HG03135 (cell line): Measurements from ENCODE around the gene STIP1.

Experiments used
- ATAC-seq: cut with Tn5 transposase; IDR thresholded peaks from one replicate; pipeline ENCODE4 v1.9.1; 2021; ENCODE audit warnings: mild to moderate bottlenecking, moderate library complexity; ENCODE audit not compliant: unreplicated experiment

Gene STIP1

DNA sequence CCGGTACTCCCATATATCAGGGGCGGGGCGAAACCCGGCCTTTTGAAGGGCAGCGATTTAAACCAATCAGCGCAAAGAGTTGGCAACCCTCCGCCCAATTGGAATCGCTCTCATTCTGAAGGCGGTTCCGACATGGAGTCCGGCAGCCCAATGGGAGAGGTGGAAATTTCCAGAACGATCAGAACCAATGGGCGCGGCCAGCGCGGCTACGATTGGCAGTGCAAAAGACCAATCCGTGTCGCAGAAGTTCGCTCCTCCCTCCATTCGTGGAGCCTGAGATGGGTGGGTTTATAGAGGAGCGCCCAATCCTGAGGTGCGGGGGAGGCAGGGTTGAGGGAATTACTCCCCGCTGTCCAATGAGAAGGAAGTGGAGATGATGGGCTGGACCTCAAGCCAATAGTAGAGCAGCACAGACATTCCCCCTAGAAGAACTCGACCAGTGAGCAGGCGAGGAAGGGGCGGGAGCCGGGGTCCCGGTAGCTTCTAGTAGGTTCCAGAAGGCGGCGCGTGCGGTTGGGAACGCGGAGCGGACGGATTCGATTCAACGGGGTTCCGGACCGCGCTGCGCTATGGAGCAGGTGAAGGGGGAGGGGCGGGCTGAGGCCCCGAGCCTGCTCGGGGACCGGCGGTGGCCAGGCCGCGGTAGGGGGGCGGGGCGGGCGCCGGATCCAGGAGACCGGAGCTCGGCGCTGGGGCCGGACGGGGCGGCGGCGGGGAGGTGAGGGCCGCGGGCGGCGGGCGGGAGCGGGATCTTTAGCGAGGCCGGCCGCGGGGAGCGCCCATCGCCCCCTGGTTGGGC, at the start of gene STIP1:
Gene STIP1 (plus strand): TSS at position 479 of the 799 bp plus-strand sequence. CDS start 91 bp downstream, at position 570.
- peak; percentile 84 for ATAC-seq

DNA sequence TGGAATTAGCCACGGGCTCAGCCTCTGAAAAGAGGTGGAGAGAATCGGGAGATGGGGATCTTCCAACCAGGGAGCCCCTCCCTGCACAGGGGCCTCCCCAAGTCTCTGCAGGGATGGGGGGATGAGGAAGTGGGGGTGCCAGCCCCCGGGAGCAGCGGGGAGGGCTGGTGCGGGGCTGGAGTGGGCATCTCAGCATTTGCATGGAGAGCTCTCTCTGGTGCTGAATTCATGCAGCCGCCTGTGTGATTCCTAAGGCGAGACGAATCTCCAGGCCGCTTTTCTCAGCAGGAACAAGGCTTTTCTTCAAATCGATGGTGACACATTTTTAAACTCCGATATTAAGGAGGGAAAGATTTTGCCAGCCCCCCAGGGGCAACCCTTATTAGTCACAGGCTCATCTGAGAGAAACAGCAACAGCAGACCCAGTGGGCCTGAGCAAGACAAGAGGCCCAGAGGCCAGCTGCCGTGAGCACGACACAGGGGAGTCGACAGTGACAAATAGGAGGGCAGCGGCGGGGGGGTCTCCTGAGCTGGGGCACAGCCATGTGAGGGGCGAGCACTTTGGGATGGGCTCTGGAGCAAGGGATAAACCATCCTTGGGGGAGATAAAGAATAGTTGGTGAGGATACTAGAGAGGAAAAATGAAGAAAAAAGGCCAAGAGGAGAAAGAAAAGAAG, 49.1 kb upstream of the STIP1 start:
- no peak for ATAC-seq

DNA sequence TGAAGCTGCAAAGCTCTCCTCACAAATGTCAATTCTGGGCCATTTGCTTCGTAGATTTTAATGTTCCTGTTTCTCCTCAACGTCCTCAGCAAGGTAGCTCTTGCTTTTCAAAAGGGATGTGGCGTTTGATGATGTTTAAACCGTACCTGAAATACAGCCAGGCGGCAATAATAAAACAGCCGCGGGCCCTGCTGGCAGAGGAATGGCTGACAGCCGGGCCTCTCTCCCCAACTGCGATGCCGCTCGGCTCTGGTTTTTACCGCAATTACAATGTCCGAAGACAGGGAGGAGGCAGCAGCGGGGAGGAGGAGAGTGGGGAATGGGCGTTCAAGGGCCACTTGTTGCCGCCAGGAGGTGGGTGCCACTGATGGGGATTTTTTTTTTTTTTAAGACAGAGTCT, 47.6 kb upstream of the STIP1 start:
- ATAC-seq = no peak

DNA sequence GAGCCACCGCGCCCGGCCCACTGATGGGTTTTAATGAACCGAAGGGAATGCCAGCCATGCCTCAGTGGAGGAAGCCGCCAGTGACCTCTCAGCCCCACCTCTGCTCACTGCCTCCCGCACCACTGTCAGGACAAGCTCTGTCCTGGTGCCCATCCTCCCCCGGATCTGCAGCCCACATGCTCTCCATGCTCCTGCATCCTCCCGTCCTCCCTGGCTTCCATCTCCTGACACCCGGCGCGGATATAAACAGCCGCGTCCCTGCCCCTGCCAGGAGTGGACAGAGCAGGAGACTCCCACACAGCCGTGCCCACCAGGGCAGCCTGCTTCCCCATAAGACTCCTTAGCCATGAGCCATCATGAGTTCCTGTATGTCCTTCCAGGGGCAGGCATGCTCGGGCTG, 46.9 kb upstream of the STIP1 start:
- ATAC-seq = no peak

DNA sequence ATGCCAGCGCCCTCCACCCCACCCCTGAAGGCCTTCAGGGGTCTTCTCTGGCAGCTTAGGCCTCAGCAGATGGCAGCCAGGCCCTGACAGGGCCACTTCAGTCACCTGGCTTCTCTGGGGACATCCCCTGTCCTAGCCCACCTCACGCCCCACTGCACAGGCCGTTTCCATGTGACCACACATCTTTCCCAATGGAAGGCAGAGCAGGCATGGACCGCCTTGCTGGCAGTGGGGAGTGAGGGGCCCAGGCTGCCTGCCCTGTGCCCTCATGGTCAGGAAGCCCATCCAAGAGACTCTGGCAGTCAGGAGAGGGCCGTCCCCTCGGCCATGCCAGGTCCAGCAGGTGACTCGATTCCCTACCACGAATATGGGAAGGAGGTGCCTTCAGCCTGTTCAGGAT, 45.9 kb upstream of the STIP1 start:
- no peak for ATAC-seq

DNA sequence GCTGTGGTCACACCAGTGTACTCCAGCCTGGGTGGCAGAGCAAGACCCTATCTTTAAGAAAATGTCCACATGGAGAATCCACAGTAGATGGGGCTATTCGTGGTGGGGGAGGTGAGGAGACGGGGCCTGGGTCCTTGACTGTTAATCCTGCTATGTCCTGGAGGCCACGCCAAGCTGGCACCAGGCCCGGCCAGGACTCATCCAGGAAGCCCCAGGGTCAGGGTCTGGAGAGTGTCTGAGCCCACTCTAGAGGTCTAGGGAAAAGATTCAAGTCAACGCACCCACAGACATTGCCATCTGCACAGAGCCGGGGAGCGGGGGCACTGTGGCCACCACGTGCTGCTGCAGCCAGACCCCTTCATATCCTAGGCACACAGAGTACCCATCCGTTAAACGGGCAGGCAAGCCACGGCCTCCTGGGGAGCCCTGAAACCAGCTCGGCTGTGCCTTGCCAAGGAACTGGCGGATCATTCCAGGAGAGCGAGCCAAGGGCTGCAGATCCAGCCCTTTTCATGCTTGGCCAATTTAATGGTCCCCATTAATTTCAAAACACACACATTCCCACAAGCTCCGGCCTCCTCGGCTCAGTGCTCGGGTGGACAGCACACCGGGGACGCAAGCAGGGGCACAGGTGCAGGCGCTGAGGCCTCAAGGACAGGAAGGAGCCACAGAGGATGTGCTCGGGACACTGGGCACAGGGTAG, 44.7 kb upstream of the STIP1 start:
- no peak for ATAC-seq

DNA sequence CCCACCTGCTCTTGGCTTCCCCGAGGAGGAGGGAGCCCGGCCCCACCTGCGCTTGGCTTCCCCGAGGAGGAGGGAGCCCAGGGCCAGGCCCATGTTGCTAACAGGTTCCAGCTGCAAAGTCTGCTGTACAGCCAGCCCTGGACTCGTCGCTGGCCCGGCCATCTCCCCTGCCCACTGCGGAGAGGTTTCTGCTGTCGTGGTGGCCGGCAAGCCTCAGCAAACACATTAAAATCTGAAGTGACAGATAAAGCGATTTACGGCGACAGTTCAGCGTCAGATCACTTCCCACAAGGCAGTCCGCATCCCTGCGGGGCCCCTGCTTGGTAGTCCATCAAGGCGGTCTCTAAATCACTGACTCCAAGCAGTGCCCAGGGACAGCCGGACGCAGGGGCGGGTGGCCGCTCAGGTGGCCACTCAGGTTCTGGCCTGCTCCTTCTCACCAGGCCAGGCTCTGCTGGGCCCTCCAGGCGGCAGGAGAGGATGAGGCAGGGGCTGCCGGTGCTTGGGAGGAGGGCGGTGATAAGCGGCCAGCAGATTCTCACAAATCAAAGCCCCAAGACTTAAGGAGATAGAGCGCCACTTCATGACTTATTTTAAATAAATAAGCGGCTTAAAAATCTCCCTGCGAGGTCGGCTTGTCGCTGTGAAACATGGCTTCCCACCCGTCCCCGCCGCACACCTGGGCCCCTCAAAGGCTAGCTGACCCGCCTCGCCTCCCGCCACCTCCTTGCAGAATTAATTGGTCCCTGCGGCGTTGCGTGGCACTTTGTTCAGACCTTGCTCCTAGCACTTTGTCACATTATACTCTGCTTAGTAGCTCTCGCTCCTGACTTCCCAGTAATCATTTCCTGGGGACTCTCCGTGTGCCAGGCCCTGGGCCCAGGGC, 41.1 kb upstream of the STIP1 start:
- no peak for ATAC-seq

DNA sequence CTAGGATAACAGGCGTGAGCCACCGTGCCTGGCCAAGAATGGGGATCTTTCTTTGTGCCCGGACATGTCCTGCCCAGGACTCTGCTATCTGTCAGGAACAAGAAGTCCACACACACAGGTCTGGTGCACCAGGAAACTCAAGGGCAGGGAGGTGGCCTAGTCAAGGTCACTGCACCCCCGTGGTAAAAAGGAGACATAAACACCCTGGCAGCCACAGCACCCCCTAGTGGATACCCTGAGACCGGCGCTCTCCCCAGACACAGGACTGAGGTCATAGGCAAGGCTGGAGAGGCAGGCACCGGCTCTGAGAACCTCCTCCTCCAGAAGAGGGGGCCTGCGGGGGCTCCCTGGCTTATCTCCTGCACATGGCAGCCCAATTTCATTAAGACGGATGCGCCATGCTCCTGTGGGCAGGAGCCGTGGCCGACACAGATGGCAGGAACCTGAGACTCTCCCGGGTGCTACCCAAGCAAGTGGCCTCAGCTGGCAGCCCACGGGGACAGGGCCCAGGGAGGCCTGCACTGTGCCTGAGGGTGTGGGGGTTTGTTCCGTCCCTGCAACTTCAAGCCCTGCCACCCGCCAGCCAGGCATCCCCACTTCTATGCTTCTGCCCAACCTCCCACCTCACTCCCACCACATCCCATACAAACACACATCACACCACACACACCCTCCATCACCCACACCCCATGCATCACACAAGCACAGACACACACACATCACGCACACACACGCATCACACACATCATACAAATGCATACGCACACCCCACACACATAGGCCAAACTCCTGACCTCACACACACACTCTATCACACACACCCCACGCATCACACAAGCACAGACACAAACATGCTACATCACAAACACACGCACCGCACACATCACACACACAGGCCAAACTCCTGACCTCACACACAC, 39.7 kb upstream of the STIP1 start:
- ATAC-seq = no peak

DNA sequence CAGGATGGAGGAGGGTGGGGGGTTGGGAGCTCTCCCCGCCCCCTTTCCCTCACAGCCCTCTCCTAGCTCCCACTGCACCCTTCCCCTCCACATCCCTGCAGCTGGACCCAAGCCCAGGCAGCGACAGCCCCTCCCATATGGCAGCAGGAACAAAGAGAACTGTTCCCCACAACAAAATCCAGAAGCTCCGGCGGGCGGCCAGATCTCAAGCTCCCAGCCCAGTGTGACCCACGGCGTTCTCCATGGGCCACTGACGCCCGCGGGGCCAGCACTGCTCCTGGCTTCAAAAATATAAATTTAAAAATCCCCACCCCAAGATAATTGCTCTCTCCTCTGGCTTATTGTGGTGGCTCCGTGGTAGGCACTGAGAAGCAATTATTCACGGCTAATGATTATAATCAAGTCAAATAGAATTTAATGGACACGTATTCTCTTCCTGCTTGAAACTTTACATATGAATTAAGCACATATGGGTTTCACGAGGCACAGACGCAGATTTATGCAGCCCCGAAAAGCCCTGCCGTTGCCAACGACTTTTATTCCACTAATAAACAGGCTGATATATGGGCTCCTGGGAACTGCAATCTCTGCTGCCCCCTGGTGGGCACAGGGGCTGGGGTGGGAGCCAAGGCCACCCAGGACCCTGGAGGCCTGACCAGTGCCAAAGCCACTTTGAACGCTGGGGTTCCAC, 37.6 kb upstream of the STIP1 start:
- ATAC-seq = no peak

DNA sequence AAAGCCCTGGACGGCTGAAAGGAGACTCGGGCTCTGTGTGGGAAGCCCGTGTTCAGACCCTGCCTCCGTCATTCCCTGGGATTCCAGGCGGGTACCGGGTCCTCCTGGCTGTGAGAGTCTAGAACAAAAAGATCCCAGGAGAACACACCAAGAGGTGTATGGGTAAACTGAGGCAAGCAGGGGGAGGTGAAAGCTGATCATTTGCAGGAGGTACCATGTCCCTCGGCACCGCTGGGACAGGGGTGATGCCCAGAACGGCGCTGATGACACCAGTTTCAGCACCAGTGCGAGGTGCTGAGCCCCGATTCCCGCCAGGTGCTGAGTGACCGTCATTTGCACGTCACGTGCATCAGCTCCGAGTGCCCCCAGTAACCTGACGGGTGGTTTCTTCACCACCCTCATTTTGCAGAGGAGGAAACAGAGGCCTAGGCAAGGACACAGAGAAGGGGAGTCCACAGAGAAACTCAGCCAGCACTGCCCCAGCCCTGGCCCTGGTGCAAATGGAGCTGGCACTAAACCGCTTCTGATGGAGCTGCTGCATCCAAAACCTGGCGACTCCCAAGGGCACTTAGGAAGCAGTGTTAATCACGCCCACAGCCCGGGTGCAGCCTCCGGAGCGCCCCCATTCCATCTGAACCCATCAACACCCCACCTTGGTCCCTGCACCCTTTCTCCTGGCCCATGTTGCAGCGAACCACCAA, 36.9 kb upstream of the STIP1 start:
- no peak for ATAC-seq

DNA sequence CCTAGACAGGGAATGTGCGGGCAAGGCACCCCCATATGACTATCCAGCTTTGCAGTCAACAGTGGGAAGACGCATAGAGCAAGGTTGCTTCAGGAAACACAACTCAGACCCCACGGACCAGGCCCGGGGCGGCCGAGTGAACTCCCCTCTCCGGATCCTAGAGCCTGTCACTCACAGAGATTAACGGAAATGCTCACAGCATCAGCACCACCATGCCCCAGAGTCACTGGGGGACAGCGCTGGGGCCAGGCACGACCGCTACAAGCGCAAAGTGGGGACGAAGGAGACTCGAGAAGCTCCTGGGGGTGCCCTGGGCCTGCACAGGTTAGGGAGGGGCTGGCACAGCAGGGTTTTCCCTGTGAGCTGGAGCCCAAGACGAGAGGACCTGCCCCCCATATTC, 35.9 kb upstream of the STIP1 start:
- no peak for ATAC-seq

DNA sequence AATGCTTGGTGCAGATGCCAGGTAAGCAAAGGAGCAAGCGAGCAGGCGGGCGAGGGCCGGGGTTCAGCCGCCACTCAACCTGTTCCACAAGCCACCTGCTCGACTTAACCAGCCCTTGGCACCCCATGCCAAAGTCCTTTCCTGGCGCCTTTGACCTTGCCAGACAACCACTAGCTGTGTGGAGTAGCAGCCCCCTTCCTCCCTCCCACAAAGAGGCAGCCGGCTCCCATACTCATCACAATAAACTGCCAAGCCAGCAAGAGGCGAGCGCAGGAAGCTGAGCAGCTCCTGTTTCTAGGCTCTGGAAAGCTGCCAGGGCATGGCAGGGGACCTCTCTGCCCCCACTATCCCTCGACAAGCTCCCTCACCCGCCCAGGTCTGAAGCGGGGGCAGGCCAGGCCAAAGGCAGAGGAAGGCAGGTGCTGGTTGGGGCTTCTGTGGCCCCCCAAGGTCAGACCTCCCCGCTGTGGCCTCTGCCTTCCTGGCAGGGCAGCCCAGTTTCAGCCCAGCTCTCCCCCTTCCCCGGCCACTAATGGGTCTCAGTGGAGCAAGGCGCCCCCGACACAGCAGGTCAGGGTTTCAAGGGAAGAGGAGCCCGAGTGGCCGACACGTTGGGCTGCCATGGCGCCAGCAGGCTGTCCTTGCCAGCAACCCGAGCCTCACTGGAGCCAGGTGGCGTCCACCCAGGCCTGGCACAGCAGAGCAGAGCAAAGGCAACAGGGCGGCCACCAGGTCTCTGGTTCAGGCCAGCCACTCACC, 35.3 kb upstream of the STIP1 start:
- ATAC-seq = no peak

DNA sequence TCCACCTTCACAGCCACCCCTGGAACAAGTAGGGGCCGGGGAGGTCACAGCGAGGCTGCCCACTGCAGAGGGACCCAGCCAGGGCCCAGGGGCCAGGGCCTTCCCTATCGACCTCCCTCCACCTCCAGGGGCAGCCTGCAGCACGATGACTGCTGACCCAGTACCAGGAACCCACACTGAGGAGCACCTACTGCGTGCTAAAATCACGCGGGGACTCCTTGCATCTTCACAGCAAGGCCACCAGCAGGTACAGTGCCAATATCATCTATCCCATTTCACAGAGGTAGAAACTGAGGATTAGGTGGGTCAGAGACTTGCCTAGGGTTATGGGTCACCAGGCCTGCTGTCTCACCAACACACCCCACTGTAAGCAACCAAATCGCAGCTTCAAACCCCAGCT, 34.6 kb upstream of the STIP1 start:
- ATAC-seq = no peak

DNA sequence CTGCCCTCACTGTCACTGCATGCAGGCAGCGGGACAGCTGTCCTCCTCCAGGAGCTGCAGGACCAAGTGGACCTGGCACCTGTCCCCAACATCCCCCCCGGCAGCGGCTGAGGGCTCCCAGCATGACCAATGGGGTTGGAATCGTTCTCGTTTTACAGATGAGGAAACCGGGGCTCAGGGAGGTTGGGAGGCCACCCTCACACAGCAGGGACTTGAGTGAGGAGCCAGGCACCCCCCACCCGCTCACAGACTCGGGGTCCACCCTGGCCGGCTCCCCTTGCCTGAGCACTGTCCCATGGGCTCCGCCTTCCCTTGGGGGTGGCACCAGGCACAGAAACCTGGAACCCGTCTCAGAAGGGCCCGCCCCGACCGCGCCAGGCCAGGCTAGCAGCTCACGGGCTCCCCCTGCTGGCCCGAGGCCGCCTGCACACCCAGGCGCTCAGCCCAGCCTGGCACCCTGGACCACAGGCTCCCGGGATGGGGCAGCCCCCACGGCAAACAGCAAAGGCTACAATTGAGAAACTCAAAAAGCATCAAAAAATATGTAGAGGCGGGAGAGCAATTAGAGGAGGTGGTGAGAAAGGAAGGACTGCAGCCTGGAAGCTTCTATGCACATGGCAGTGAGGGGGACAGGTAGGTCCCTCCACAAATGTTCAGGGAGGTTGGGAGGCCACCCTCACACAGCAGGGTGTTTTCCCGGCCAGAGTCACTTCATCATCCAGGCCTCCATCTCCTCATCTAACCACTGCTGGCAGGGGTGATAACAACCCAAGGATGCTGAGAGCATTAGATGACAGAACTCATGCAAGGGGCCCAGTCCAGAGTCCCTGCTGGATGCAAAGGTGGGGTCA, 32.9 kb upstream of the STIP1 start:
- ATAC-seq = no peak

DNA sequence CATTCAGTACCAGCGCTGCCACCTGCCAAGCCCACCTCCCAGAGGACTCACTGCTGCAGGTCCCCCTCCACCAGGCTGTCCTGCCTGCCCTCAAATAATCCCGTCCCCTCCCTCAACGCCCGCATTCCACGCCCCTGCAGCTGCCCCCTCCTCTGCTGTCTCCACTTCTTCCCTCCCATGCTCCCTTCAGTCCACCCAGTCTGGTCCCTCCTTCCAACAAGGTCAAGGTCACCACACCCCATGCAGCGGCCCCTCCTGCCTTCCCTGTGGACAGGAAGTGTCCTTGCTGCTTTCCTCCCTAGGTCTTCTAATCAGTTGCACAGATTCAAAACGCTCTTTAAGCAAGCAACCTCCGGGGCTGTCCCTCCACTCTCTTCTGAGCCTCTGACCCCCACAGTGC, 32.2 kb upstream of the STIP1 start:
- no peak for ATAC-seq

DNA sequence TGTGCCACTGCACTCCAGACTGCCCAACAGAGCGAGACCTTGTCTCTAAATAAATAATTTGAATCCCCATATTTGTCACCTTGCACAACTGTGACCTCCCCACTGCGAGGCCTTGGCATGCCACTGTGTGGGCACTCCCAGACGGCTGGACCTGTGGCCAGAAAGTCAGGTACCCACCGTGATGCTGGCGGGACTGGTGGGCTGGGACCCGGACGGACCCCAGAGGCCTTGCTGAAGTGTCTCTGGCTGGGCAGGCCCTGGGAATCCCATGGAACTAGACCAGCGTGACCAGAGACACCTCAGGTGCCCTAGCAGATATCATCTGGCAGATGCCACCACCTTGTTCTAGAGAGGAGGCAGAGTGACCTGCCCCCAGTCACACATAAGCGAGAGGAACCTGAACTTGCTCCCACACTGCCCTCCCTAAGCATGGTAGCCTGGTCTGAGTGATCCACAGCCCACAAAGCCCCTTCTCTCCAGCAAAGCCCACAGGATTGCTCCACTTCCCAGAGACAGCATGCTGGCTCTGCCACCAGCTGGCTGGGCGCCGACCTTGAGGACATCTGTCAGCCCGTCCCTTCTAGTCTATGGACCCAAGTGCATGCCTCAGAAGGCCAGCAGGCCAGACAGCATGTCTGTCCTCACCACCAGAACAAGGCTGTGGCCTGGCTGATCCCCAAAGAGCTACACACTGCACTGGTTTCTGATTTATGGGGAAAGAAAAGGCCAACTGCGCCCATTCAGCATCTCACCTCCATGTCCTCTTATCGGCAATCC, 29.5 kb upstream of the STIP1 start:
- no peak for ATAC-seq
